Gastrocnemius medialis (tissue), 4 donors: ENCODE results near the gene CAMTA1.

Experiments
- CTCF ChIP-seq, 5 experiments: fragments of 450-650 bp in 3 of 5; fragments of 200-600 bp in 2 of 5; sonication (generic) in 2 of 5; IDR thresholded peaks in 4 of 5; conservative IDR thresholded peaks in 1 of 5; 1 replicate in 4 of 5; 2 replicates in 1 of 5; pipeline ENCODE4 v1.5.1; 2016 to 2019; ENCODE audit warnings: antibody characterized with exemption in 5 of 5, mild to moderate bottlenecking in 3 of 5, moderate library complexity in 3 of 5
- POLR2A ChIP-seq, 2 donors: fragments of 450-650 bp; IDR thresholded peaks; one replicate each; pipeline ENCODE4 v1.6.1; 2017; ENCODE audit warnings: antibody characterized with exemption in 2 of 2, mild to moderate bottlenecking in 2 of 2, moderate library complexity in 2 of 2

- no peak for TF ChIP-seq CTCF (IDR thresholded peaks at IDR 0.05 in 4 of 5, conservative IDR thresholded peaks at IDR 0.05 in 1 of 5)
- TF ChIP-seq POLR2A (IDR thresholded peaks at IDR 0.05) = no peak
These were observed 834.9 kb downstream of the CAMTA1 start for GRCh38 chr1:7620196-7620595.
